HepG2 (cell line): ENCODE data around the gene DNM3. TPM values are rescaled to one million over a fixed set of nuclear protein-coding genes. Genes with fewer than 3 reads are reported as not detected.

ENCODE experiments used
- ATAC-seq: fragments of 200-7000 bp; cut with Tn5 transposase; 3 replicates; pipeline ENCODE4 v1.9.1; 2020; ENCODE audit warnings: mild to moderate bottlenecking, moderate library complexity
- BruUV-seq: library from RNA; stranded (reverse); fragments of 400-500 nt; replicated peaks from 2 replicates; lab custom pipeline; 2021; lab: Mats Ljungman, UMichigan
- CTCF ChIA-PET: fragments of 300-600 bp; formaldehyde crosslinking; extraction: SDS; loops from one replicate; lab custom pipeline; 2021; ENCODE audit warnings: low total read pairs, inconsistent platforms, low intra/inter-chr PET ratio; lab: Yijun Ruan, JAX
- POLR2A ChIA-PET: fragments of 350-600 bp; sonication (Branson Sonifier 250); formaldehyde crosslinking; loops from one replicate; lab custom pipeline; 2020; ENCODE audit warnings: antibody characterized with exemption, inconsistent platforms; lab: Yijun Ruan, JAX
- DNase-seq: peaks from one replicate; pipeline ENCODE4 v3.0.0-alpha.2; 2015; ENCODE audit warnings: low spot score
- FAIRE-seq: peaks from 3 replicates; lab custom pipeline; 2011; peaks lifted over from hg19 to GRCh38; lab: Jason Lieb, UNC
- H2AFZ ChIP-seq: one replicate; pipeline ENCODE4 v1.6.1; 2011; ENCODE audit warnings: low read length, inconsistent platforms
- H3K27ac ChIP-seq: fragments of 300-600 bp; 3 replicates; pipeline ENCODE4 v1.8.0; 2011; ENCODE audit warnings: mixed run types, mild to moderate bottlenecking, mixed read lengths, low read length, inconsistent platforms; ENCODE audit not compliant: insufficient read depth; ENCODE audit errors: extremely low read length
- H3K27me3 ChIP-seq, 2 experiments: fragments of 200-600 bp in 1 of 2; 2 replicates in 1 of 2; 3 replicates in 1 of 2; pipeline versions ENCODE4 v1.6.0 to v1.8.0; 2011; ENCODE audit warnings: low read length in 2 of 2, mild to moderate bottlenecking in 2 of 2, moderate library complexity in 2 of 2, inconsistent platforms in 1 of 2; ENCODE audit not compliant: insufficient read depth in 2 of 2, control insufficient read depth in 1 of 2
- H3K36me3 ChIP-seq, 2 experiments: fragments of 200-600 bp in 1 of 2; replicated peaks in 1 of 2; 2 replicates in 1 of 2; 3 replicates in 1 of 2; pipeline versions ENCODE4 v1.5.1 to v1.8.0; 2011; ENCODE audit warnings: low read length in 2 of 2, inconsistent platforms in 1 of 2; ENCODE audit not compliant: insufficient read depth in 2 of 2, control insufficient read depth in 1 of 2
- H3K4me1 ChIP-seq: 2 replicates; pipeline ENCODE4 v1.5.1; 2012; ENCODE audit warnings: low read length, inconsistent platforms; ENCODE audit not compliant: insufficient read depth
- H3K4me2 ChIP-seq: 2 replicates; pipeline ENCODE4 v1.6.0; 2011; ENCODE audit warnings: low read depth, low read length, inconsistent platforms
- H3K4me3 ChIP-seq, 3 experiments: fragments of 200-600 bp in 1 of 3; sonication (generic), shearing (Covaris generic) in 1 of 3; replicated peaks in 1 of 3; 2 replicates each; pipeline ENCODE4 v1.5.1; 2011 to 2016; ENCODE audit warnings: low read length in 3 of 3, inconsistent platforms in 2 of 3, low read depth in 2 of 3, mild to moderate bottlenecking in 2 of 3, control low read depth in 1 of 3, mixed read lengths in 1 of 3; ENCODE audit not compliant: insufficient read depth in 1 of 3
- H3K79me2 ChIP-seq: one replicate; pipeline ENCODE4 v1.6.1; 2011; ENCODE audit warnings: low read length, inconsistent platforms; ENCODE audit not compliant: insufficient read depth
- H3K9ac ChIP-seq: 2 replicates; pipeline ENCODE4 v1.6.0; 2011; ENCODE audit warnings: mild to moderate bottlenecking, low read depth, low read length, inconsistent platforms; ENCODE audit not compliant: insufficient read depth
- H3K9me3 ChIP-seq: 2 replicates; pipeline ENCODE4 v1.5.1; 2012; ENCODE audit warnings: mild to moderate bottlenecking, low read length
- H4K20me1 ChIP-seq: 2 replicates; pipeline ENCODE4 v1.6.0; 2011; ENCODE audit warnings: inconsistent platforms, mild to moderate bottlenecking, low read length, moderate library complexity; ENCODE audit not compliant: insufficient read depth
- ETV5 ChIP-seq: IDR thresholded peaks from 2 replicates; pipeline ENCODE4 v1.6.1; 2018; ENCODE audit warnings: missing biosample characterization, missing genetic modification reagents, inconsistent platforms, borderline replicate concordance
- LCORL ChIP-seq, 2 experiments: fragments of 450-650 bp in 1 of 2; sonication (generic) in 1 of 2; formaldehyde crosslinking in 1 of 2; IDR thresholded peaks; 2 replicates each; pipeline versions ENCODE4 v1.5.0 to v1.6.1; 2017 to 2020; ENCODE audit warnings: antibody characterized with exemption in 1 of 2, missing genetic modification reagents in 1 of 2
- NFIB ChIP-seq: sonication (generic); formaldehyde crosslinking; IDR thresholded peaks from 2 replicates; pipeline ENCODE4 v1.9.0; 2021; ENCODE audit warnings: missing genetic modification reagents, mild to moderate bottlenecking, borderline replicate concordance
- ZIK1 ChIP-seq: sonication (generic); formaldehyde crosslinking; IDR thresholded peaks from 2 replicates; pipeline ENCODE4 v1.5.0; 2020; ENCODE audit warnings: mild to moderate bottlenecking, low read depth, missing genetic modification reagents, borderline replicate concordance
- ZMYM4 ChIP-seq: sonication (generic); formaldehyde crosslinking; IDR thresholded peaks from 2 replicates; pipeline ENCODE4 v1.8.1; 2023; ENCODE audit warnings: mild to moderate bottlenecking, missing genetic modification reagents
- ZNF124 ChIP-seq: sonication (generic); formaldehyde crosslinking; IDR thresholded peaks from 2 replicates; pipeline ENCODE4 v1.4.0; 2020; ENCODE audit warnings: missing genetic modification reagents
- ZNF207 ChIP-seq: fragments of 450-650 bp; IDR thresholded peaks from 2 replicates; pipeline ENCODE4 v1.6.1; 2016; ENCODE audit warnings: antibody characterized with exemption, borderline replicate concordance
- ZNF546 ChIP-seq: sonication (generic); formaldehyde crosslinking; conservative IDR thresholded peaks from 2 replicates; pipeline ENCODE4 v1.8.1; 2023; ENCODE audit warnings: mild to moderate bottlenecking, missing genetic modification reagents
- WGBS: methylation state at CpG from one replicate; pipeline ENCODE4 v1.1.6; 2017; ENCODE audit warnings: low lambda C conversion rate; 5-methylcytosine and 5-hydroxymethylcytosine counted together
- in situ Hi-C: cut with HindIII; loops from 2 replicates; pipeline ENCODE4 v1.10.0; 2017; ENCODE audit warnings: low pct_unique_long_range_greater_than_20kb; ENCODE audit not compliant: extremely low pct_ligation_motif_present
- intact Hi-C: fragments of 100-400 bp; cut with micrococcal nuclease; formaldehyde crosslinking; loops from one replicate; pipeline ENCODE4 v1.10.0; 2022; ENCODE audit not compliant: unreplicated experiment
- polyA plus RNA-seq, 8 experiments: library from polyadenylated mRNA; depleted of rRNA in 3 of 8; stranded (reverse) in 7 of 8; unstranded in 1 of 8; fragments of >200 nt; fragmentation: Illumina TruSeq in 4 of 8; extraction: Trizol in 4 of 8; gene quantifications; 2 replicates each; pipeline versions ENCODE4 v1.2.1 to v1.2.3, GENCODE V29; 2011 to 2016; ENCODE audit warnings: low read depth in 4 of 8, missing spikeins in 1 of 8, mixed read lengths in 1 of 8; ENCODE audit not compliant: insufficient read depth in 1 of 8
- total RNA-seq, 5 experiments: library from RNA; depleted of rRNA; stranded (reverse); fragments of >200 nt; fragmentation: Illumina TruSeq; extraction: Trizol; gene quantifications; 2 replicates each; pipeline ENCODE4 v1.2.3, GENCODE V29; 2016; ENCODE audit warnings: low read depth in 1 of 5
- TF ChIP-seq, protein P1 (sequence below): sonication (generic); formaldehyde crosslinking; IDR thresholded peaks from 2 replicates; pipeline ENCODE4 v1.4.0; 2020; ENCODE audit warnings: missing genetic modification reagents, borderline replicate concordance

Gene DNM3
- total and polyA plus RNA-seq, 2 of the 13 experiments (the other 11 are each of a cell fraction or from before 2014, with no cell fraction given) = 0.05 TPM; not detected in 1

DNA sequence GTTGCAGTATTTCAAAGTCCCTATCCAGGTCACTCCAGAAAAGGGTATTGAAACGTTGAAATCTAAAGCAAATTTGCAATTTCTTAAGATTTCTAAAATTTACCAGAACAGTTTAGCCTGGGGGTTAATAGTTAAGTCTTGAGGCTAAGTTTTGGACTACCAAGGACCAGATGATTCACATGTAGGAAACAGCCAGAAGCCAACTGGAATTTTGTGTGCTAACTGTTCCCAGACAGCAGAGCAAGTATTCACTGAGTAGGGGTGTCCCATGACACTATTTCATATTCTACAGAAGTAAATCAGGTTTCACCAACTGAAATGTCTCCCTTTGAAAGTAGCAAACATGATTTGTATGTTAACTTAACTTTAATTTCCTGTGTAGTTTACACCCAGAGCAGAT, 567.7 kb downstream of the DNM3 start:
- CTCF ChIA-PET = no interaction called here
- BruUV-seq = no TSS peak
- in situ Hi-C loops = no loop called here

More for the DNA sequence above, 567.7 kb downstream of the DNM3 start:
- no peak overlapping the region for H3K9ac ChIP-seq
- no peak for FAIRE-seq
- no peak overlapping the region for H3K27ac ChIP-seq
- no peak for ATAC-seq
- H3K4me2 ChIP-seq = no peak overlapping the region
- WGBS = 0% methylated on average over 1 of the region's 1 CpG
- H3K36me3 ChIP-seq = no peaks in the 10 kb centered on the region
- no peaks in the 10 kb centered on the region for H3K79me2 ChIP-seq
- POLR2A ChIA-PET = no interaction called here
- intact Hi-C loops = no loop called here
- no peaks in the 10 kb centered on the region for H3K27me3 ChIP-seq
- H3K9me3 ChIP-seq = no peaks in the 10 kb centered on the region
- no peak overlapping the region for H3K4me3 ChIP-seq
- H4K20me1 ChIP-seq = no peaks in the 10 kb centered on the region
- no peaks in the 10 kb centered on the region for H3K4me1 ChIP-seq
- TF ChIP-seq ZNF207 = no peak
- no peak for TF ChIP-seq ZMYM4 (CRISPR knock-in tag)
- no peak for TF ChIP-seq LCORL (IDR thresholded peaks at IDR 0.05)
- no peak for TF ChIP-seq LCORL (CRISPR knock-in tag; IDR thresholded peaks at IDR 0.05)
- TF ChIP-seq ZNF546 = no peak
- TF ChIP-seq ZNF124 = no peak
- no peak for TF ChIP-seq ZIK1 (CRISPR knock-in tag)
- TF ChIP-seq, protein P1, sequence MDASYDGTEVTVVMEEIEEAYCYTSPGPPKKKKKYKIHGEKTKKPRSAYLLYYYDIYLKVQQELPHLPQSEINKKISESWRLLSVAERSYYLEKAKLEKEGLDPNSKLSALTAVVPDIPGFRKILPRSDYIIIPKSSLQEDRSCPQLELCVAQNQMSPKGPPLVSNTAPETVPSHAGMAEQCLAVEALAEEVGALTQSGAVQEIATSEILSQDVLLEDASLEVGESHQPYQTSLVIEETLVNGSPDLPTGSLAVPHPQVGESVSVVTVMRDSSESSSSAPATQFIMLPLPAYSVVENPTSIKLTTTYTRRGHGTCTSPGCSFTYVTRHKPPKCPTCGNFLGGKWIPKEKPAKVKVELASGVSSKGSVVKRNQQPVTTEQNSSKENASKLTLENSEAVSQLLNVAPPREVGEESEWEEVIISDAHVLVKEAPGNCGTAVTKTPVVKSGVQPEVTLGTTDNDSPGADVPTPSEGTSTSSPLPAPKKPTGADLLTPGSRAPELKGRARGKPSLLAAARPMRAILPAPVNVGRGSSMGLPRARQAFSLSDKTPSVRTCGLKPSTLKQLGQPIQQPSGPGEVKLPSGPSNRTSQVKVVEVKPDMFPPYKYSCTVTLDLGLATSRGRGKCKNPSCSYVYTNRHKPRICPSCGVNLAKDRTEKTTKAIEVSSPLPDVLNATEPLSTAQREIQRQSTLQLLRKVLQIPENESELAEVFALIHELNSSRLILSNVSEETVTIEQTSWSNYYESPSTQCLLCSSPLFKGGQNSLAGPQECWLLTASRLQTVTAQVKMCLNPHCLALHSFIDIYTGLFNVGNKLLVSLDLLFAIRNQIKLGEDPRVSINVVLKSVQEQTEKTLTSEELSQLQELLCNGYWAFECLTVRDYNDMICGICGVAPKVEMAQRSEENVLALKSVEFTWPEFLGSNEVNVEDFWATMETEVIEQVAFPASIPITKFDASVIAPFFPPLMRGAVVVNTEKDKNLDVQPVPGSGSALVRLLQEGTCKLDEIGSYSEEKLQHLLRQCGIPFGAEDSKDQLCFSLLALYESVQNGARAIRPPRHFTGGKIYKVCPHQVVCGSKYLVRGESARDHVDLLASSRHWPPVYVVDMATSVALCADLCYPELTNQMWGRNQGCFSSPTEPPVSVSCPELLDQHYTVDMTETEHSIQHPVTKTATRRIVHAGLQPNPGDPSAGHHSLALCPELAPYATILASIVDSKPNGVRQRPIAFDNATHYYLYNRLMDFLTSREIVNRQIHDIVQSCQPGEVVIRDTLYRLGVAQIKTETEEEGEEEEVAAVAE = no peak
- no peak for TF ChIP-seq NFIB (CRISPR knock-in tag)
- TF ChIP-seq ETV5 = no peak
- TF ChIP-seq, all 625 proteins: peak for 0
- H2AFZ ChIP-seq = no peak overlapping the region
- DNase-seq = no peak
